ENCODE measurements around the gene DENND6B.
A peak's percentile ranks its signal among the peaks of the same experiment; 100 is the strongest.
"Not testable (repeated sequence)": the region's sequence is repeated elsewhere in the genome, so short reads cannot be mapped to it uniquely, and the experiment has no call there.

The DENND6B gene

GRCh38 chr22:50282361-50283155, 44.3 kb downstream of the DENND6B start:
- DNase-seq: no peak

- DNase-seq: no peak
These were observed 44.9 kb downstream of the DENND6B start for GRCh38 chr22:50281957-50282356.

DNA sequence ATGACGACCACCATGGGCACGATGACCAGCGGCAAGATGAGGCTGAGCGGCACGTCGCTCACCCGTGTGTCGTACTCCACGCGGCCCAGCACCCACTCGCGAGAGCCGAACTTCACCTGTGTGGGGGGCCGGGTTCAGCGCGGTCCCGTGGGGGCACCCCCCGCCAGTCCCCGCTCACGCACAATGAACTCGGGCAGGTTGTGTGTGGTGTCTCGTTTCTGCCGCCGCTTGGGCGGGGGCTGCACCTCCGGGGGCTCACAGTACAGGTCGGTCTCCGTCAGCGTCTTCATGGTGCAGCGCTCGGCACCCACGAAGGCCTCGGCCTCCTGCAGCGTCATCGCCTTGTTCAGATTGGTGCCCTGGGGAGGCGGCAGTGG, 45.4 kb downstream of the DENND6B start:
- no peak for DNase-seq

- DNase-seq: no peak
These were observed 46.0 kb downstream of the DENND6B start for GRCh38 chr22:50280708-50281383.

DNA sequence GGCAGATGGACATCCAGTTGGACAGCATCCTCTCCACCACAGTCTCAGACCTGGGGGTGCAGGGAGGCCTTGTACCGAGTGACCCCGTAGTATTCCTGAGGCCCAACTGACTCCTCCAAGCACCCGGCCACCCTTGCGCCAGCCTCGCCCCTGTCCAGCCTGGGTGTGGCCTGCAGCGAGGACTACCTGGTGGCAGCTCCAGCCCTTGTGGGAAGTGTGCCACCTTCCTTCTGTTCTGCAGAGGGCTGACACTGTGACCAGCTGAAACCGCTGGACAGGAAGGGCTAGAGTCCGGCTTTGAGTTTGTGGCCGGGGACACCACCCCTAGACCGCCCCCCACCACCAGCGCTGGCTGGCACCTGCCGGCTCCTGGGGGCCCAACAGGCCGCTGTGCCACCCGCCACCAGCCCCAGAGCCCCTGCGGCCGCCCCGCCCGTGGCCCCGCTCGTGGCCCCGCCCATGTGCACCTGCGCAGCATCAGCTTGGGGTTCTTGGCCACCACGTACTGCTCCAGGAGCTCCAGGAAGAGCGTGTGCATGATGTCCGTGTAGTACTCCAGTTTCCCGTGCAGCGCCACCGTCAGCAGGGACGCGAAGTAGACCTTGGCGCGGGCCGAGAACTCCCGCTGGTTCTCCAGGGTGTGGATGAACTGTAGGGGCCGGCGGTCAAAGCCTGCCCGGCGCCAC, 46.6 kb downstream of the DENND6B start:
- DNase-seq: no peak

- no peak for DNase-seq
These were observed 47.7 kb downstream of the DENND6B start for GRCh38 chr22:50278956-50279619.

DNA sequence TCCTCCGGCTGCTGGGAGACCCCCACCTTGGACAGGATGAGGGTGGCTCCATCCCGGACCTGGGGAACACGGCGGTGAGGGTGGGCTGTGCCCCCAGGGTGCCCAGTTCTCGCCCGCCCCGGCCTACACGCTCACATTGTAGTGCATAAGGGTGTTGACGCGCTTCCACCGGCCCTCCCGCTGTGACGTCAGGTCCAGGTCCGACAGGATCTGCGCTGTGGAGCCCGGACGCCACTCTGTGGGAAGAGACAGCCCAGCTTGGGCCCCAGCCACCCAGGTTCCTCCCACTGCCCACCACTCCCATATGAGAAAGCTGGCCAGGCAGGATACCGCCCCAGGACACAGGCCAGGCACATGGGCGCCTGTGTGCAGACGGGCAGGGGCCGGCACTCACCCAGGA, 48.4 kb downstream of the DENND6B start:
- no peak for DNase-seq

DNA sequence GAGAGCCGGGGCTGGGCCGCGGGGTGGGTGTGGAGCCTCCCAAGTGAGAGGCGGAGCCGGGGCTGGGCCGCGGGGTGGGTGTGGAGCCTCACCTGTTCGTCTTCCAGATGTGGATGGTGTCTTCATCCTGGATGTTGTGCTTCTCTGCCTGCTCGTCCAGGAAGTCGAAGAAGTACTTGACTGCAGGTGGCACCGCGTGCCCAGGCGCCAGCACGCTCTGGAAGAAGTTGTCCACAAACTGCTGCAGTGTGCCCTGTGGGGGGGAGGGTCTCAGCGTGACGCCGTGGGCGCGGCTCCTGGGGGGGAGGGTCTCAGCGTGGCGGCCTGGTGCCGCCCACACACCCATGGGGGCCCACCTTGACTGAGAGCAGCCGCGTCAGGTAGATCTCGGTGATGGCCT, 49.1 kb downstream of the DENND6B start:
- no peak for DNase-seq

- DNase-seq: peak; percentile 63
These were observed 50.7 kb downstream of the DENND6B start for GRCh38 chr22:50276143-50276542.

DNA sequence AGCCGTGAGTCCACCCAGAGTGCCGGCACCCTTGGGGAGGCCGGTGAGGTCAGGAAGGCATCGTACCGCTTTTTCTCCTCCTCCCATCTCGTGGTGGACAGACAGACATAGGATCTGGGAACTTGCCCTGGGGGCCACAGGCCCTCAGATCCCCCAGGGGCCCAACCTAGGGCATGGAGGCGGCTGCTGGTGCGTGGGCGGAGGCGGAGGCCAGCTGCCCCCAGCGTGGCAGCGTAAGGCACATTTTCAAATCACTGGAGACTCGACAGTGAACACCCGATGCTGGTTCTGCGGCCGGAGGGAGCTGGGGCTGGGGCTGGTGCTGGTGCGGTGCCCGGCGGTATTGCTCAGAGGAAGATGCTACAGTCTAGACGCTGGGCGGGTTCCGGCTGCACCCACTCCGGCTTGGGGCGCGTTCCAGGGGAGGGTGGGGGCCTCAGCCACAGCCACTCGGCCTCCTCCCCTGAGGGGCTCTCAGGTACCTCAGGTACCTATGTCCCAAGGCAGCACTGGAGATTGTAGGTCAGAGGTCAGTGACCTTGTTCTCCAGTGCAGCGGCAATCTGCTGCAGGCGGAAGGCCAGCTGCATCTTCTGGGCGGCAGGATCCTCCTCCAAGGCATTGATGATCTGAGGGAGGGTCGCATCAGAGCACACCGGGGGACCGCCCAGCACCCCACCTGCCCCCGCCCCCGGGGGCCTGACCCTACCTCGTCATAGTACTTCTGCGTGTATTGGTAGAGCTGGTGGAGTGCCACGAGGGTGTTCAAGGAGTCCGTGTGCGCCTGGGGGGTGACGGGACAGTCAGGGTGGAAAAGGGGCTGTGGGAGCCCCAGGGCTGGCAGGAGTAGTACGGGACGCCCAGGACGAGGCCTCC, 51.4 kb downstream of the DENND6B start:
- DNase-seq: no peak

DNA sequence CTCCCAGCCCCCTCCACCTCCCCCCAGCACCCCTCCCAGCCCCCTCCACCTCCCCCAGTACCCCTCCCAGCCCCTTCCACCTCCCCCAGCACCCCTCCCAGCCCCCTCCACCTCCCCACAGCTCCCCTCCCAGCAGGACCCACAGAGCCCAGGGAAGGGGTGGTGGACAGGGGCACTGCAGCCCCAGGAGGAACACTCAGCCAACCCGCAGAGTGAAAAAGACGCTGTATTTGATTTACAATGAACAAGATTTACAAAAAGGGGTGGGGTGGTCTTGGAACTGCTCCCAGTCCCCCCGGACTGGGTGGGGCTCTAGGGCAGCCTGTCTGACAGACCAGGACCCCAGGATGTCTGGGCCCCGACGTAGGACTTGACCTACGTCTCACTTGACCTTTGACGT, 52.0 kb downstream of the DENND6B start:
- no peak for DNase-seq

- peak; percentile 72 for DNase-seq
These were observed 52.5 kb downstream of the DENND6B start for GRCh38 chr22:50274311-50274710.

- not testable (repeated sequence) for DNase-seq
These were observed 53.0 kb downstream of the DENND6B start for GRCh38 chr22:50273781-50274180.

DNA sequence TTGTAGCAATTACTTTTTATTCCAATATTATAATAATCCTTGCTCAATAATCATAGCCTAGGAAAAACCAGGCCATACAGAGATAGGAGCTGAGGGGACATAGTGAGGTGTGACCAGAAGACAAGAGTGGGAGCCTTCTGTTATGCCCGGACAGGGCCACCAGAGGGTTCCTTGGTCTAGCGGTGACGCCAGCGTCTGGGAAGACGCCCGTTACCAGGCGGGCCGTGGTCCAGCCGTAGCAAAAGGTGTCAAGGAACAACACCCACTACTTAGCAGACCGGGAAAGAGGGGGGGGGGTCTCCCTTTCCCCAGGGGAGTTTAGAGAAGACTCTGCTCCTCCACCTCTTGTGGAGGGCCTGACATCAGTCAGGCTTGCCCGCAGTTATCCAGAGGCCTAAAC, 53.5 kb downstream of the DENND6B start:
- not testable (repeated sequence) for DNase-seq

DNA sequence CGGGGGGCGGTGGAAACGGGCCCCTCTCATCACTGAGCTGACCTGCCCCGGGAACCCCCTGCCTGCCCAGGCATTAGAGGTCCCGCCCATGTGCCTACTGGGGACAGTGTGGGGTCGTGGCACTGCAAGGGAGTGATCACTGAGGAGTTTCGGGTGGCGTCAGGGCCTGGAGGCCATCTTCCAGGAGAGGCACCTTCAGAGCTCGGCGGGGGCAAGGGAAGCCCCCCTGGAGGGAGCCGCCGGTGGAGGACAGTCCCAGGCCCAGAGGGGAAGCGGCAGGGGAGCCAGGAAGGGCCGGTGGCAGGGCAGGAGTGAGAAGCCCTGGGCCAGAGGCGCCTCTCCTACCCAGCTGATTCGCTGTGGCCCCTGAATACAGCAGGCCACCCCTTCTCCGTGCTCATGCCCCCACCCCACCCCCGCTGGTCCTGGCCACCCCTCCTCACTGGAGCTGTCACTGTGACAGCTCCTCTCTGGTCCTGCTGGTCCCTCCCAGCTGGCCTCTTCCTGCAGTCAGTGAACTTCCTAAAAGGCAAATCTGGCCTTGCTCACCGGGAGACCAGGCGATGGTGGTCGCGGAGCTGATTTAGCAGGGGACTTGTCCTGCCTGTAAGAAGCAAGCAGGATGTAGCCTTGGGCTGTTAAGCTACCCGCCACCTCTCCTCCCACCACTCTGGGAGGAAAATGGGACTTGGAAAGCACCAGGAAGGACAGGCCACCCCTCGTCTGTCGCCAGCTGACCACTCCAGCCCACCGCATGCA, 54.6 kb downstream of the DENND6B start:
- no peak for DNase-seq

DNA sequence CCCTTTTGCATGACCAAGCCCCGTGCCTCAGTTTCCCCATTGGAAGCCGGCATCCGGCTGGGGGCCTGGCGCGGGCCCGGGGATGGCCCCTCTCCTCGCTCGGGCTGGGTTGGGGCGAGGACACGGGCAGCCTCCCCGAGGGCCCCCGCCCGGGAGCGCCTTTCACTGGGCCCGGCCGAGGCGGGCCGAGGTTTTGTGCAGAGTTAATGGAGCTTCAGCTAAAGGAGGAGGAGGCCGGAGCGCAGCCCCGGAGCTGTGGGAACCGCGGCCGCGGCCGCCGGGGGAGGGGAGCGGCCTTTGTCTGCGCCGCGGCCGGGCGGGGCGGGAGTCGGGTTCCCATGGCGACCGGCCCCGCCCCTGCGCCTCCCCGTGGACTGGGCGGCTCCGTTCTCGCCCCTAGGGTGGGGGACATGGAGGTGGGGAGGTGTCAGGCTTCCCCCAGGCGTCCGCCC, 55.3 kb downstream of the DENND6B start:
- peak; percentile 75 for DNase-seq

DNA sequence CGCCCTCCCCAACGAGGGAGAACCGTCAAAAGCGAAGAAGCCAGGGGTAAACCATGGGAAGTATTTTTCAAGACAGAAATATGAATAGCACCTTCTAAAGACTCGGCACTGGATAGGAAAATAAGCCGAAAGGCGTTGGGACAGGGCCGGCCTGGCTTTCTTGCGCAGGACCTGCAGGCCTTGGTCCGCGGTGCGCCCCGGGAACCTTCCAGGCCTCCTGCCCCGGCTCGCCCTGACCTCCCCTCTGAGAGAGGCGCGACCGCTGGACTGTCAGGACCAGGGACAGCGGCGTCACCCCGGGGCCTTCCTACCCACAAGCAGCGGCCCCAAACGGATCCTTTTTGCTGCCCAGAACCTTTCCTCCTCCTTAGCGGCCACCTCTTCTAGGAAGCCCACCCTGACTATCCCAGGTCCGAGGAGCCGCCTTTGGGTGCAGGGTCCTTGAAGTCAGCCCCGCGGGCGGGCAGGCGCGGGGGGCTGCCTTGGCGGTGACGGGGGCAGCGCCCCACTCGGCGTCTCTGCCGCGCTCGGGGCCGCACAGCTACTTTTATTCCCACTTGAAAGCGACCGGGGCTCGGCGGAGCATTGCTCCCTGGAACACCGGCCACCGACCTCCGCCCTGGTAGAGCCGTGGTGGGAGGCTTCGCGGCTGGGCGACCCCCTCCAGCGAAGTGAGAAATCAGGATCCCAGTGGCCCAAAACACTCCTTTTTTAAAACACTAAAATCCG, 56.0 kb downstream of the DENND6B start:
- DNase-seq: peak; percentile 79

DNA sequence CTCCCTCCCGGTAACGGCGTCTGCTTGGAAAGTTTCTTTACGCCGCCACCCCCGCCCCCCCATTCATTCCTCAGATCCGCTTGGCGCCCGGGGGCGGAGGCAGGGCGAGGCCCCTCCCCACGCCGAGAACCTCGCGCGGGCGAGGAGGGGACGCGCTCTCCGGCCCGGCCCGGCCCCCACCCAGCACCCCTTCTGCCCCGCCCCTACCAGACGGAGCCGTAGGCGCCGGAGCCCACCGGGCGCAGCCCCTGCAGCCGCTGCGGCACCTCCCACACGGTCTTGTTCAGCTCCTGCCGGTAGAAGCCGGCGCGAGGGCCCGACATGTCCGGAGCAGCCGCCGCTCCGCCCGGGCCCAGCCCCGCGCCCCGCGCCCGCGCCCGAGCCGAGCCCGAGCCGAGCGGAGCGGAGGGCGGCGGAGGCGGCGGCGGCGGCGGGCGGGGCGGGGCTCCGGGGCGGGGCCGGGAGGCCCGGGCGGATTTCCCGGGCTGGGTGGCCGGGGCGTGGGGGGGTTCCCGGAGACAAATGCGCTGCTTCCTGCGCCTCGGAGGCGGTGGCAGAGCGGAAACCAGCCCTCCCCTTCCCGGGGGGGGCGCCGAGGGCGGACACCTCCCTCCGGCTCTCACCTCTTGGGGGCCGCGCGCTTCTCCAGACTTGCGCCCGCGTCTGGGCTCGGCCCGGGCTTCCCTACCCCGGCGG, 56.7 kb downstream of the DENND6B start, which contains the start of gene MAPK11:
MAPK11 (minus strand) TSS at position 411 of the 696 bp plus-strand sequence; CDS start at position 323, 88 bp downstream.
- peak; percentile 83 for DNase-seq

- no peak for DNase-seq
These were observed 57.2 kb downstream of the DENND6B start for GRCh38 chr22:50269573-50269969.

DNA sequence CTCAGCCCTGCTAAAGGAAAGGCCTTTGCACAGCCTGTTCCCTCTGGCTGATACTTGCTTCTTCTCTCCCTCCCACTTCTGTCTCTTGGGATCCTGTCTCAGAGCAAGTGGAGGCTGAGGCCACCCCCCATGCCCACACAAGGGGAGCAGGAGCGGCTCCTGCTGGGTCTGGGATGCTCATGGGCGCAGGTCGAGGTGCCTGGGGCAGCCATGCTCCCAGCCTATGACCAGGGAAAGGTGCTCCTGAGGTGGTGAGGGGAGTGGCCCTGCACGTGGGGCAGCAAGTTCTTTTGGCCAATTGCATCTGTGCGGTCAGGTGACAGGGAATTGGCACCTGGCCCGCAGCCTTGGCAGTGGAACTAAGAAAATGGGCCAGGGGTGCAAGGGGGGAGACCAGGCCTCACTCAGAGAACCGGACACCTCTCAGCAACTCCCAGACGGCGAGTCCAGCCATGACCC, 58.1 kb downstream of the DENND6B start:
- no peak for DNase-seq
